GM19239 (cell line): ENCODE results near the gene WLS.

Source experiments
- DNase-seq: peaks from one replicate; pipeline ENCODE4 v3.0.0; 2011; ENCODE audit warnings: low spot score; ENCODE audit not compliant: insufficient read length
- FAIRE-seq: peaks from 2 replicates; lab custom pipeline; 2011; peaks lifted over from hg19 to GRCh38; lab: Jason Lieb, UNC

Gene WLS

DNA sequence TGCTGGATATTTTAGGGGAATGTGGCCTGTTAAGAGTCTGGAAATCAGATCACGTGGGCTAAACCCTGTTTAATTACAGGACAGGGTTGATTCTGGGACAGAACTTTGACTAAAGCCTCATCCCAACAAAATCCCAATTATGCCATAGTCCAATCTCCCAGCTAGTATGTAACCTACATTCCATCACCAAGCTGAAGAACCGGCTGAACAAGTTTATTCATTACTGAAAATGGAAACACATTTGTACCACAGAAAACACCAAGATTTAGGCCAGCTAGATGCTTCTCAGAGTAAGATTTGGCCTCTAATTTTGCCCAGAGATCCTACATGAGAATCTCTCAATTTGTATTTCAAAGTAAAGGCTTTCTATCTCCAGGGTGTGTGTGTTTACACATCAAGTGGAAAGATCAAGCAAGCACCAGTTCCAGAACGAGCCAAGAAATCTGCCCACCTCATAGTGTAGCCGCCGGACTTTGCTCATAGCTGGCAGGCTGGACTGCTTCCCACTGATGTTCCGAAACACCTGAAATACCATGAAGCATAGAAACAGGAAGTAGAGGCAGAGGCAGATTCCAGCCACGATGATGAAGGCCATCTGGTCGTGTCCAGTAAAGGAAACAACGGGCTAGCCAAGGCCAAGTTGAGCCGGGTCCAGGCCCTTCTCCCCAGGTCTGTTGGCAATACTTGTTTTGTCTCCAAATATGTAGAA, 86.8 kb downstream of the WLS start:
- DNase-seq (no peak), FAIRE-seq (no peak)

DNA sequence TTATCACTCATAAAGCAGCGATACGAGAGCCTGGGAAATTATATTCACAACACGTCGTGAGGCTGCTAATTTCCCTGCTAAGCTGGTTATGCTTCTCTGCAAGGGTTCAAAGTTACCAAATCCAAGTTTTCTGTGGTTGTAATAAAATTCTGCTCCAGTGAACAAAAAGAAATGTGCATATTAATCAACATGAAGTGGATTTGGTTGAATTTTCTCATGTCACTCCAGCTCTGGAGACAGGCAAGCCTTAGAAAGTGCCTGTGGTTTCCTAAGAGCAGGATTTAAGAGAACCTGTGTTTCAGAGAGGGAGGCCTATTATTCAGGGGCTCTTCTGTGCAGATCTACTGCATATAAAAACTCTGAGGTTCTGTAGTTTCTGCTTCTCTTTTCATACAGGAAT, 87.5 kb downstream of the WLS start:
- FAIRE-seq = no peak
- DNase-seq = no peak

DNA sequence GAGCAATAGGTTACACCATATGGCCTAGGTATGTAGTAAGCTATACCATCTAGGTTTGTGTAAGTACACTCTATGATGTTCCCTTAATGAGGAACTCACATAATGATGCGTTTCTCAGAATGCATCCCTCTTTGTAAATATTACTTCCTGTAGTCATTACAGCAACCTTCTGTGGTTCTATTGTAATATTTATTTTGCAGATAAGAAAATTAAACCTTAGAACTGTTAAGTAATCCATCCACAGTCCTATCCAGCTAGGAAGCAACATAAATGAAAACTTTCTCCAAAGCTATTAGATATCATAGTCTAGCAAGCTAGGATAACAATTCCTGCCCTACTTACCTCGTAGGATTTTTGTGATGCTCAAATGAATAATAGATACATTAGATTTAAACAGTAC, 88.7 kb downstream of the WLS start:
- FAIRE-seq = no peak

DNA sequence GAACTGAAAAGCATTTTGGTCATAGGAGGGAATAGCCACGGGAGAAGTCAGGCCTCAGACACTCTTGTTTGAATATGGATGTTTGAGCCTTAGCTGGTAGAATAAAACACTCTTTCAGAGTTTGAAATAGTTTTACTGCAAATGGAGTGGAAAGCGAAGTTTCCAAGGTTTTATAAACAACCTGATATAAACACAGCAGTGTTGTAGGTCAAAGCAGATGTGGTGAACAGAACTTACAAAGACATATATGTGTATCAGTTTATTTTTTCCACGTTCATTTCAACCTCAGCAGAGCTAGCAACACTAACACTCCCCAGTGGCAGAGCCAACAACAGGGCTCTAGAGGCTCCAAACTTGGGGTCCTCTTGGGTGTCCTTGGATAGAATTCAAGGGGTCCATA, 89.9 kb downstream of the WLS start:
- FAIRE-seq (no peak), DNase-seq (no peak)

More for the DNA sequence above, 88.7 kb downstream of the WLS start:
- DNase-seq = no peak

DNA sequence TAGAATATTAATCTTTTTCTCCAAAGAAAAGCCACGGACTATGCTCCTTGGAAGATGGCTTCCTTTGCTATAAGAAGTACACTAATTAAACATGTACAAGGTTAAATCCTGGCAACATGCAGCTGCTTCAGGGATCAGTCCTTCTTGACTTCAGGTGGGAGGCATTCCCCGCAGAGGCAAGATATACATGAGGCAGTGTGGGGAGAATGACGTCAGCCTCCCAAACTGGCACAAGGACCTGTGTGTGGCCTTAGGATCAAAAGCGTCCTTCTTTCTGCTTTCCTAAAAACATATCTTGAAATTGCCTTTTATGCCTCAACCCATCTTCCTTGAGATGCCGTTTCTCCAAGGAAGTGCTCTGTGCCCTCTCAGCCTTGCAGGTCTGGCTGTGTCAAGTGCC, 90.3 kb downstream of the WLS start:
- FAIRE-seq (no peak), DNase-seq (no peak)

DNA sequence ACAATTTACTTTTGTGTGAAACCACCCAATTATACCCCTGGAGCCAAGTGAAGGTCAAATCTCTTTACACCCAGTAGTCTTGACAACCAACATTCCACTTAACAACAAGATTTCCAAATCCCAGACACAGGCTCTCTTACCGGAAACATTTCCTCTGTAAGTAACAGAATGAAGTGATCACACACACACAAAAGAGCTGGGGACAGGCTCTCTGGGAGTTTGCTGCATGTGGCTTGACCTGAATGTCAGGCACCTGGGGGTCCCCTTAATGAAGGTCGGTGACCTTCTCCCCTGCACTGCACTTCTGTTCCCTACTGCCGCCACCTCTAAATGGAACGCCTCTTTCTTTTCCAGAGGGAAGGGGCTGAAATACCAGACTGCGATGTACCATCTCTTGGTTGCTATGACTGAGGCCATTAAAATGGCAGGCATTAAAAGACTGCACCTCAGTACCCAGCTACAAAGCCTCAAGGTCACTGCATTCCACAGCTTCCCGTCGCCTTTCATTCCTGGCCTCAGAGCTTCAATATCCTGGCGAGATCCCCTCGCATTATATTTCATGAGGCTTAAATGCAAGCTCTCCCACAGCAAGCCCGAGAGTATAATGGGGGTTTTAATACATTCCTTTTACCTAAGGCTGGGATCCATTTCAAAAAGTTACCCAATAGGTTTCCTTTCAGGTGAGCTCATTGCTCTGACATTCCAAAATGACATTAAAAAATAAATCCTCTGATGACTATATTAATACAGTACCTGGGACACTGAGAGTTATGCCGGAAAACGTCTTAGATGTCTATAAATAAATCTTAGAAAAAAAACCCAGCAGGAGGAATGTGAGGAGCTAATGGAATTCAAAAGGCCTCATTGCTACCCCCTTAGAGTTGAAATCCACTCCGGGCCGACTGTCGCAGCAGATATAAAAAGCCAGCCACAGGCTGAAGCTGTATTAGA, 91.0 kb downstream of the WLS start:
- DNase-seq (no peak), FAIRE-seq (no peak)

DNA sequence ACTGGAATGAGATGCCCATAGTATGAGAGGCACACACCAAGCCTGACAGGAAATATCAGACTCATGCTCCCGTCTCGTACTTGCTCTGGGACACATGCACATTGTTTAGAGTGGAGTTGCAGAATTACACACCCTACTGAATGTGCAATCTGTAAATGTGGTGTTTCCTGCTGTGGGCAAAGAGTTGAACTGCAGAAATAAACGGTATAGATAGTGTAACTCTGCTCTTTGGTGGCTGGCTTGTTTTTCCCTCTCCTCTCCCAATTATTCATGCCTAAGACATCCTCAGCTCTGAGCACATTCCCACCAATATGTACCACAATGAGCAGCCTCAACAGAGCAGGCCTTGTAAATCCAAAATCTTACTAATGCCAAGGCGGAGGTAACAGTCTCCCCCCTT, 91.8 kb downstream of the WLS start:
- DNase-seq (no peak), FAIRE-seq (no peak)

DNA sequence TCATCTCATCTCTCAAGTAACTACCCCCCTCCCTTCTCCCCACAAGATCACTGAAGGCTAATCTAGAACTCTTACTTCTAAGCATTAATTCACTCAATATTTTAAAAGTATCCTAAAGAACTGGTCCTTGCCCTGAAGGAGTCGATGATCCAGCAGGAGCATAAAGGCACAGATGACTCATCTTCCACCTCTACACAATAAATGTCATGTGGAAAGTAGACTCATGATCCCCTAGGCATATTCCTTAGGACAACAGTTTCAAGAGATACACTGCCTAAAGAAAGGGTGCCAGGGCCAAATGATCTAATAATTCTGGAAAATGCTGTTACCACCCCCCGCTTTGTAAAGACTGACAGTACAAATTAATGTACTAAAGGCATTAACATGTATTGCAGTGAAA, 96.1 kb downstream of the WLS start:
- FAIRE-seq = no peak
- no peak for DNase-seq

DNA sequence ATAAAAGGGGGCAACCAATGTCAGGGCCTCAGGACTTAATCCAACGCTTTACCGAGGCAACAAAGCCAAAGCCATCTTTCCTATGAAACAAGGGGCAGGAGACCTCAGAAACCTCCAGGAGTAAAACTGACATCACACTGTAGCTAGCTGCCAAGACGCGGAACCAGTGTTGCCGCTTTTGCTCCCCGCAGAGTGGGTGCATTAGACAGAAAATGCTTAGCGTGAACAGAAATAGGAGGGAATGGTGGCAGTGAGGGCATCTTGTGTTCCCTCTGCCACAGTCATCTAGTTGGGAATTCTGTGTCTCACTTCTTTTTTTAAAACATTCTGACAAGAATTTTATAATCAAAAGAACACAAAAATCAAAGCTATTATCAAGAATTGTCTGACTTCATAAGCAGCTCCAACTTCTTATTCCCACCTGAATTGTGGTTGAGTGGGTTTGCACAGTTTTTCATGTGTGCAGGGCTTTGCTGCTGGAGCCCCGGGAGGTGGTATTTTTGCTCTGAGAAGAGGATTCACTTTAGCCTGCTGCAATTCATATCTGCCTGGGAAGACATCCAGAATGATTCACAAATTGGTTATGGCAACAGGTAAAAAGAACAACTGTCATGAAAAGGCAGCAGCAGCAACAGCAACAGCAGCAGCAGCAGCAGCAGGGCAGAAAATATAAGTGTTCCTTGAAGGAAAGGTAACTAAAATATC, 99.7 kb downstream of the WLS start:
- no peak for FAIRE-seq
- DNase-seq = no peak

DNA sequence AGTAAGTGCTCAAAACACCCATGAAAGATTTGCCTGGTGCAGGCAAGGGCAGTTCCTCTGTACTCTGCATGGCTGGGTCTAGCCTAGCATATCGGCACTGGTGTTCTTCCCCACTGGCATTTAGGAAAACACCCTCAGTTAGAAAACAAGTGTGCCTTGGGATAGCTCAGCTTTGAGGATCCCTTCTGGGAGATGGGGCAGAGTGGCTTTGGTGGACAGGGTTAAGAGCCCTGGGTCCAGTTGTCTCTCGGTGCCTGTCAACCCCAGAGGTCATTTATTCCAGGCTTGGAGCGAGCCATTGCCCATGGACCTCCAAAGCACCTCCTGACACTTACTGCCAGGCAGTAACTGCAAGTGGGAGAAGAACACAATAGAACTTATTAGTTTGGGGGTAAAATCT, 101.1 kb downstream of the WLS start:
- DNase-seq = no peak
- FAIRE-seq = no peak

DNA sequence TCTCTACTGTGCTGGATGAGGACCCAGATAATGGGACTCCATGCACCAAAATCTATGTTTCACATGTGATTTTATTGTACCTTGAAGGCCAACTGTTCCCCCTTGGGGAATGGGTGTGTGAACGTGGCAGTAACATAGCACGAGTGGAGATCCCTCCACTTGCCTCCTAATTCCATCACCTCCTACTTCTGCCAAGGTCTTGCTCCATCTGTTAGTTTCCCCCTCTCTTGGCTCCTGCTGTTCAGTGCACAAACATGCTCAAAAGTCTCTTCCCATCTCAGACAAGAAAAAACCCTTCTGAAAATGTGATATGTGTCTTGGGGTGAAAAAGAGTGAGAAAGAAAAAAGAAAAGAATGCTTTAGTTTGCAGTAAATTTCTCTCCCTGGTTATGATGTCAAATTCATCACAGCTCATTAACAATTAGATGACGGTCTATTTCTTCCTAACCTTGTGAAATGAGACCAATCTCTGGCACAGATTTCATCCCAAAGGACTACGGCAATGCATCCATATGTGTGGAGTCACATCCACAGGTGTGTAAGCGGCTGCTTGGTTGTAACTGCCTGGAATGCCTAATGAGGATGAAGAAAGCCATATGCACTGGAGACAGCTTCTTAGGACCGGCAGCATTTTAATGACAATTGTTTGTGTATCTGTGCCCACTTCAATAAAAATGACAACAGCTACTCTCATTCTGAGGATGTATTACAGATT, 102.6 kb downstream of the WLS start:
- FAIRE-seq (no peak), DNase-seq (no peak)

DNA sequence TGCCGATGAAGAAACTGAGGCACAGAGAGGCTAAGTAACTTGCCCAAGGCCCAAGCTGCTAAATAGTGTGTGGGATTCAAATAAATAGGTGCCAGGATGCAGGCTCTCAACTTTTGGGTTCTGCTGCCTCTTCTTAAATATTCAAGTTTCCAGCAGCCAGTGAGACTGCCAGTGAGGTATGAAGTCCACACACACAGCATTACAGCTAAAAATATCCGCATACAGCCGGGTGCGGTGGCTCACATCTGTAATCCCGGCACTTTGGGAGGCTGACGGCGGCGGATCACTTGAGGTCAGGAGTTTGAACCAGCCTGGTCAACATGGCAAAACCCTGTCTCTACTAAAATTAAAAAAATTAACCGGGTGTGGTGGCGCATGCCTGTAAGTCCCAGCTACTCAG, 103.5 kb downstream of the WLS start:
- DNase-seq (no peak), FAIRE-seq (no peak)

DNA sequence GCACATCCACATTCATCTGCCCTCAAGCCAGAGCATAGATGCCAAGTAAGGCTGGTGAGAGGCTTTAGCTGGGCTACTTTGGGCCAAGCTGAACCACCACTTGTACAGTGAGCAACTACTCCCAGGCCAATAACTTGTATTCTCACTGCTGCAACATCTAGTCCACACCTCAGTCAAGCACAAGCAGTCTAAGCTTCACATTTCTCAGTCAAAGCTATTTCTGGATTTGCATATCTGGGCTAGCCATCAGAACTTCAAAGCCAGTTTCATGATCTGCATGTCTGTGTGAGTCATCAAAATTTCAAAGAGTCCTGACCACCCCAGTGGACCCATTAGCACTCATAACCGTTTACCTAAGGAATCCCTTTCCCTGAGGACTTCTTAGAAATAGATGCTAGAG, 104.2 kb downstream of the WLS start:
- FAIRE-seq = no peak
- DNase-seq = no peak

DNA sequence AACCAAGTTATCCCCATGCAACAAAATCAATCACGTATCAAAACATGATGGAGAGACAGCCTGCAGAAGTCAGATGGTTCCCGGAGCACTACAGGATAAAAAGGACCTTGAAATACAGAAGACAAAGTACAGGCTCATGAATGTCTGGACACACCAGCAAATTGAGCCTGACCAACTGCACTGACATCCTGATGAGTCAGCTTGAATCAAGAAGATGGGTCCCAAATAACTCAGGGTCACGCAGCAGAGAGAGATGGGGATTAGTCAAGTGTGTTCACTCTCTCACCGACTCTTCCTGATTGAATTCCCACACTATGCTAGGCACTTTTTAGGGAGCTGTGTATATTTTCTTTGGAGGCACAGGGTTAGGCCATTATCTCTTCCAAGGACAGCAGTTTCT, 110.8 kb downstream of the WLS start:
- DNase-seq (no peak), FAIRE-seq (no peak)

DNA sequence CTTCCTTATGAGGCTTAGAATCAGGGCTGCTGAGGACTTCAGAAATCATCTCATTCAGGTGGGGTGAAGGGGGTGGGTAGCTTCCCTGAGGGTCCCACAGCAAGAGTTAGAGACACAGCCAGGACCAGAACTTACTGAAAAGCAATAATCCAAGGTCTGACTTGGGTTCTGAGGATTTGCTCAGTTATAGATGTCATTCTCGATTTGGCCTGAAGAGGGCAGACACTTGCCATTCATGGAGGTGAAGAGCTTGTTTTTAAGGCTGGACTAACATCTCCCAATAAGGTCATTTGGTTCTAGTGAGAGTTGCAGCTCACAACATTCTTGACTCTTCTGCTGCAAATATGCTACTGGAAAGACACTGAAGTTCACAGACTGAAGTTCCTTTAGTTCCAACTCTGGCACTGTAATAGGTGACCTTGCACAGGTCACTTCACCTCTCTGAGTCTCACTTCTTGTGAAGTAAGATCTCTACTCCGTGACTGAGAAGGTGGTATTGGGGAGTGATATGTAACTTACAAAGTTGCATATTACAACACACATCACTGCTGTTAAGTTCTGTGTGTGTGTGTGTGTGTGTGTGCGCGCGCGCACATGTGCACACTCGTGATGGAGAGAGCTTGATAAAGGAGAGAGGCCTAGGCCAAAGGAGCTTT, 112.1 kb downstream of the WLS start:
- FAIRE-seq = peak; percentile 89
- DNase-seq = peak; percentile 25

DNA sequence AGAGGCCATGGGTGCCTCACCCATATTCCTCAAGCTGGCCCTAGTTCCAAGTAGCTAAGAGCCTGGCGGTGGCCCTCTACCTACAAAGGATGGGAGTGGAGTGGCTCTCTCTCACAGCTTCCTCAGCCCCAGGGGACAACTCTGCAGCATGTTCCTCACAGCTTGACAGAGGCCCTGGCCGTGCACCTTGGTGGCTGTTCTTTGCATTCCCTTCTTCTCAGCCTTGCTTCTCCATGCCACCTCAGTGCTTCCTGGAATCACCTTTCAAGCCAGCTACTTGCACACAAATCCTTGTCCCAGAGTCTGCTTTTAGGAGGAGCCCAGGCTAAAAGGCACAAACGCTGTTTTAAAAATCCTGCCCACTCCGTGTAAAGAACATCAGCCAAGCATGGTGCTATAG, 112.9 kb downstream of the WLS start:
- DNase-seq (no peak), FAIRE-seq (no peak)

DNA sequence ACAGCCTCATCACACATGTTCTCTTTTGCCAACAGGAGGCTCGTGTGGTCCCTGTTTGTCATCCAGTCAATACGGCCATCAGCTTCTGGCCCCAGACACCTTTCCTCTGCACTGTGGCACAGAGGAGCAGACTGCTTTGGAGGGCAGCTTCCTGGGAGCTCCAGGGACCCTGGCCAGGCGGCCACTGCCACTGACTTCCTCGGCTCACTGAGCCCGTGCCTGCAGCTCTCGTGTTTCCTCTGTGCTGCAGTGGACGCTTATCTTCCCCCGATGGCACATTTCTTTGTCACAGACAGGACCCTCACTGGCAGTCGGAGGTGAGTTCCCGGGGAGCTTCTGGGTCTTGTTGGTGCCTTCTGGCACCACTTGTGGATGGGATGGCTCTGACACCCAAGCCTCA, 114.9 kb downstream of the WLS start:
- no peak for DNase-seq
- no peak for FAIRE-seq

DNA sequence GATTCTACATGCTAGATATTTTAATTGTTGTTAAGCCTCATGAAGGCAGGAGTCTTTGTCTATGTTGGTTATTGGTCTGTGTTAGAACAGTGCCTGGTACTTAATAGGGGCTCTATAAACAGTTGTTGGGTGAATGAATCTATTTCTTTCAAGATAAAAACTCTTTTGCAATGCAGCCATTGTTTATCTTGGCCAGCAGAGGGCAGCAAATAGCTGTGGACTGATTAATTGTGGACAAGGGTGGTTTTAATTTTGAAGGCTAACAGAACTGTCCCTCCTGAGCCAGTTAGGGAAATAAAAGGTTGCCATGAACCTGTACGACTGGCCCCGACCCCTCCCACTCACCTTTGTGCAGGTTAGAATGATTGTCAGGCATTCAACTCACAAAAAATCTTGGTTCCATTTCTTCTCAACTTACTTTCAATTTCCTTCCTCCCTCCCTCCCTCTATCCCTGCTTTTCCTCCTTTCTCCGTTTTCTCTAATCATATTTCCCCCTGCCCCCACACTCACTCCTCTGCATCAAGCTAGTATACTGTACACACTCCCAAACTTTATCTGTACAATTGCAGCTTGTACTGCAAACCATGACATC, 115.6 kb downstream of the WLS start:
- FAIRE-seq (peak; percentile 60), DNase-seq (peak; percentile 5)

DNA sequence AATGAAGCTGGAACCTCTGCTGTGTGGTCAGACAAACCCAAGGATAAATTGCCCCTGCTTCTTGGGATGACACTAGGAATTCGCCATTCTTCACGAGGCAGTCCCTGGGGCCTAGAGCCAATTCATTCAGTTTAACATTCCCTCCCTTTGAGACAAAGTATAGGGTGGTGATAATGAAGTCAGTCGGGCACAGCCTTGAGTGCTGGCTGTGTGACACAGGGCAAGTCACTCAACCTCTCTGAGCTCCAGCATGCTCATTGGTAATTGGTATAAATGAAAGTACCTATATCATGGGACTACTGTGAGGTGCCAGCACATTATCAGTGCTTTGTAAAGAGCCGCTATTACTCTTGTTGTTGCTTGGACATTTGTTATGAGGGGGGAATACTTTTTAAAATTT, 117.0 kb downstream of the WLS start:
- FAIRE-seq (no peak), DNase-seq (no peak)

DNA sequence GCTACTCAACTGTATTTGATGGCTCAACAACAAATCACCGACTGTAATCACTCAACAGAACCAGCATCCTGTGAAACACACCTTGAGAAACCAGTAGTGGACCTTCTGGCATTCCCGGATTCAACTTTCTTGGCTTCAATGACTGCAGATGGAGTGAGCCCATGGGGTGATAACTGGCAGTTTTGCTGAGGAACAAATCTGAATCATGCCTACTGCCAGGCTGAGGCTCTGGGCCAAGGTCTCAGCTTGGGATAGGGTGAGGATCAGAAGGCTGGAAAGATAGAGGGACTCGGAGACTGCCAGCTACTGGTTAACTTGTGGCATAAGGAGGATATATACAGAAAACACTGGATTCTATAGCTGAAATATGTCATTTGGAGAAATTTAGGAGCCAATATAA, 118.4 kb downstream of the WLS start:
- FAIRE-seq = no peak
- no peak for DNase-seq
